ENCODE results near the gene TGFB1I1.
"Not testable (repeated sequence)": the region's sequence is repeated elsewhere in the genome, so short reads cannot be mapped to it uniquely, and the experiment has no call there.

The TGFB1I1 gene

GRCh38 chr16:31523768-31524167, 51.8 kb downstream of the TGFB1I1 start:
- not testable (repeated sequence) for DNase-seq

DNA sequence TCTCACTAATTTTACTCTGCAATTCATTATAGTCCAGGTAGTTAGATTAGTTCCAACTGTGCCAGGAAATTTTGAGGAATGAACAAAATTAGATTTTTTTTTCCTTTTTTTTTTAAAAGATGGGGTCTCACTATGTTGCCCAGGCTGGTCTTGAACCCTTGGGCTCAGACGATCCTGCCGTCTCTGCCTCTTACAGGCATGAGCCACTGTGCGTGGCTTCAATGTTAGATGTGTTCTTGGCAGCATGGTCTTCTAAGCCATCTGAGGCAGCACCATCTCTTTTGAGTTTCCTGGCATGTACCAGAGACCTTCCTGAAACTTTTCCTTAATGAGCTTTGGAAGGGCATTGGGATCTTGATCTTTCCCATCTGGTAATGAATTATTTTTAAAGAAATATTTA, 53.2 kb downstream of the TGFB1I1 start:
- DNase-seq, result no peak

All from DMS153 (cell line).